Tibial nerve (tissue), 4 donors: ENCODE measurements around the gene STARD9.

Experiments
- CTCF ChIP-seq, 5 experiments: fragments of 200-600 bp in 3 of 5; fragments of 450-650 bp in 2 of 5; sonication (generic) in 3 of 5; IDR thresholded peaks; one replicate each; pipeline ENCODE4 v1.5.1; 2016 to 2019; ENCODE audit warnings: antibody characterized with exemption in 5 of 5, mild to moderate bottlenecking in 3 of 5, moderate library complexity in 2 of 5
- EP300 ChIP-seq, 2 donors: sonication (generic); formaldehyde crosslinking; IDR thresholded peaks; one replicate each; pipeline ENCODE4 v1.6.1; 2017; ENCODE audit warnings: antibody characterized with exemption in 2 of 2, mild to moderate bottlenecking in 1 of 2
- POLR2A ChIP-seq, 2 donors: fragments of 450-650 bp; IDR thresholded peaks; one replicate each; pipeline ENCODE4 v1.6.1; 2017; ENCODE audit warnings: antibody characterized with exemption in 2 of 2, mild to moderate bottlenecking in 2 of 2, moderate library complexity in 2 of 2

- TF ChIP-seq CTCF (IDR thresholded peaks at IDR 0.05) (no peak), EP300 (IDR thresholded peaks at IDR 0.05) (peak in 1 of 2 donors; percentile 16), POLR2A (IDR thresholded peaks at IDR 0.05) (no peak)
Measured at GRCh38 chr15:42544853-42545629, 30.4 kb upstream of the STARD9 start.
